RWPE2 (cell line): ENCODE data around the gene ATP6V0E1.

Experiments used
- ATAC-seq: fragments of 200-7000 bp; cut with Tn5 transposase; 3 replicates; pipeline ENCODE4 v1.9.1; 2021; ENCODE audit warnings: low read depth
- DNase-seq: peaks from one replicate; pipeline ENCODE4 v3.0.0-alpha.2; 2020; ENCODE audit warnings: low spot score
- H3K27ac ChIP-seq: fragments of 450-650 bp; 2 replicates; pipeline ENCODE4 v1.5.1; 2017; ENCODE audit warnings: mild to moderate bottlenecking; ENCODE audit not compliant: poor library complexity, severe bottlenecking
- H3K27me3 ChIP-seq: fragments of 250-450 bp; sonication (Bioruptor Pico); 2 replicates; pipeline ENCODE4 v1.5.1; 2021; ENCODE audit warnings: mild to moderate bottlenecking, moderate library complexity; ENCODE audit not compliant: insufficient read depth, poor library complexity, severe bottlenecking
- H3K36me3 ChIP-seq: fragments of 250-450 bp; sonication (Bioruptor Pico); 2 replicates; pipeline ENCODE4 v1.5.1; 2020; ENCODE audit warnings: low read depth, mild to moderate bottlenecking, moderate library complexity
- H3K4me1 ChIP-seq: fragments of 250-450 bp; sonication (Bioruptor Pico); 2 replicates; pipeline ENCODE4 v1.5.1; 2021; ENCODE audit warnings: mild to moderate bottlenecking, moderate library complexity; ENCODE audit not compliant: insufficient read depth, poor library complexity, severe bottlenecking
- H3K4me3 ChIP-seq: fragments of 250-450 bp; sonication (Bioruptor Pico); 2 replicates; pipeline ENCODE4 v1.5.1; 2021; ENCODE audit warnings: mild to moderate bottlenecking, moderate library complexity; ENCODE audit not compliant: severe bottlenecking
- H3K9me3 ChIP-seq: fragments of 250-450 bp; sonication (Bioruptor Pico); 2 replicates; pipeline ENCODE4 v1.5.1; 2021; ENCODE audit warnings: mild to moderate bottlenecking, moderate library complexity; ENCODE audit not compliant: severe bottlenecking
- TF ChIP-seq, protein P1 (sequence below): fragments of 450-650 bp; IDR thresholded peaks from one replicate; pipeline ENCODE4 v1.5.1; 2017; ENCODE audit warnings: mild to moderate bottlenecking, moderate library complexity; ENCODE audit not compliant: poor library complexity, severe bottlenecking

The ATP6V0E1 gene

DNA sequence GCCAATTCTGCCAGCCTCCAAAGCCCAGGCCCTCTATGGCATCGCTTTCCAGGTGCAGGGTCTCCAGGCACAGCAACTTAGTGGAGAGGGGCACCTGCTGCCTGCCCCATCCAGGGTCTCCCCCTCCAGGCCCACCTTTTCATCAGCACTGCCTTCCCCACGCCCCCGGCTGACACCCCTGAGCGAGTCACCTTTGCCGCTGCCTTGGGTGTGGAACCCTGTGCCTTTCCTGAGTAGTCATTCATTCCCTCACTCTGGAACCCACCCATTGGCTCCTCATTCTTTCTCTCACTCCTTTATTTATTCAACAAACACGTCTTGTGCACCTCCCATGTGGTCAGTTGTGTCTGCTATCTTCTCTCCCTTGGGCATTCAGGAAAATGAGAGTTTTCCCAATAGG lies 38.8 kb upstream of the ATP6V0E1 start:
- TF ChIP-seq, protein P1, sequence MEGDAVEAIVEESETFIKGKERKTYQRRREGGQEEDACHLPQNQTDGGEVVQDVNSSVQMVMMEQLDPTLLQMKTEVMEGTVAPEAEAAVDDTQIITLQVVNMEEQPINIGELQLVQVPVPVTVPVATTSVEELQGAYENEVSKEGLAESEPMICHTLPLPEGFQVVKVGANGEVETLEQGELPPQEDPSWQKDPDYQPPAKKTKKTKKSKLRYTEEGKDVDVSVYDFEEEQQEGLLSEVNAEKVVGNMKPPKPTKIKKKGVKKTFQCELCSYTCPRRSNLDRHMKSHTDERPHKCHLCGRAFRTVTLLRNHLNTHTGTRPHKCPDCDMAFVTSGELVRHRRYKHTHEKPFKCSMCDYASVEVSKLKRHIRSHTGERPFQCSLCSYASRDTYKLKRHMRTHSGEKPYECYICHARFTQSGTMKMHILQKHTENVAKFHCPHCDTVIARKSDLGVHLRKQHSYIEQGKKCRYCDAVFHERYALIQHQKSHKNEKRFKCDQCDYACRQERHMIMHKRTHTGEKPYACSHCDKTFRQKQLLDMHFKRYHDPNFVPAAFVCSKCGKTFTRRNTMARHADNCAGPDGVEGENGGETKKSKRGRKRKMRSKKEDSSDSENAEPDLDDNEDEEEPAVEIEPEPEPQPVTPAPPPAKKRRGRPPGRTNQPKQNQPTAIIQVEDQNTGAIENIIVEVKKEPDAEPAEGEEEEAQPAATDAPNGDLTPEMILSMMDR = no peak
- Histone ChIP-seq H3K36me3 (peaks cover 68% of the 10 kb centered on the region), H3K27me3 (no peaks in the 10 kb centered on the region), H3K4me3 (no peak overlapping the region), H3K4me1 (no peaks in the 10 kb centered on the region), H3K27ac (no peak overlapping the region), H3K9me3 (no peaks in the 10 kb centered on the region)
- ATAC-seq (no peak), DNase-seq (no peak)

- no peaks in the 10 kb centered on the region for H3K4me1 ChIP-seq
- H3K27me3 ChIP-seq = no peaks in the 10 kb centered on the region
- no peak overlapping the region for H3K27ac ChIP-seq
These were observed 38.4 kb upstream of the ATP6V0E1 start for GRCh38 chr5:172945151-172945550.

GRCh38 chr5:172946146-172946545 lies 37.4 kb upstream of the ATP6V0E1 start:
- H3K27ac ChIP-seq = no peak overlapping the region

More at GRCh38 chr5:172945151-172945550, 38.4 kb upstream of the ATP6V0E1 start:
- ATAC-seq = no peak
- Histone ChIP-seq H3K36me3 (peaks cover 69% of the 10 kb centered on the region), H3K4me3 (no peak overlapping the region), H3K9me3 (no peaks in the 10 kb centered on the region)
- DNase-seq = no peak
- TF ChIP-seq, protein P1 = no peak

DNA sequence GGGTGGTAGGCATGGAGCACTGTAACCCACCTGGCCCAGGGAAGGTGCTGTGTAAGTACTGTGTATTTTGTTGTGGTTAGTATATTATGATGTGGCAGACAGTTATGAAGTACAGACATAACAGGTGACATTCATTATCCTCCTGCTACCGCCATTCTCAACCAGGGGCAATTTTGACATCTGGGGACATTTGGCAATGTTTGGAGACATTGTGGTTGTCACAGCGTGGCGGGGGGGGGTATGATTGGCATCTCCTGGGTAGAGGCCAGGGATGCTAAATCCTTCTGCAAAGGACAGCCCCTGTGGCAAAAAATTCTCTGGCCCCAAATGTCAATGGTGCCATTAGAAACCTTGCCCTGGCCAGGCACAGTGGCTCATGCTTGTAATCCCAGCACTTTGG lies 34.1 kb upstream of the ATP6V0E1 start:
- ATAC-seq (no peak), DNase-seq (no peak)
- Histone ChIP-seq H3K27ac (no peak overlapping the region), H3K36me3 (peaks cover 57% of the 10 kb centered on the region), H3K9me3 (no peaks in the 10 kb centered on the region), H3K4me1 (peaks cover 12% of the 10 kb centered on the region), H3K27me3 (no peaks in the 10 kb centered on the region), H3K4me3 (no peak overlapping the region)
- TF ChIP-seq, protein P1 = no peak

More at GRCh38 chr5:172946146-172946545, 37.4 kb upstream of the ATP6V0E1 start:
- DNase-seq = no peak
- no peaks in the 10 kb centered on the region for H3K4me1 ChIP-seq
- TF ChIP-seq, protein P1 = no peak
- ATAC-seq = no peak
- no peaks in the 10 kb centered on the region for H3K9me3 ChIP-seq
- no peak overlapping the region for H3K4me3 ChIP-seq
- no peaks in the 10 kb centered on the region for H3K27me3 ChIP-seq
- peaks cover 75% of the 10 kb centered on the region for H3K36me3 ChIP-seq

- H3K4me1 ChIP-seq = peaks cover 14% of the 10 kb centered on the region
- no peaks in the 10 kb centered on the region for H3K27me3 ChIP-seq
- H3K36me3 ChIP-seq = peaks cover 52% of the 10 kb centered on the region
- H3K4me3 ChIP-seq = no peak overlapping the region
- TF ChIP-seq, protein P1 = no peak
- no peak for ATAC-seq
- H3K9me3 ChIP-seq = no peaks in the 10 kb centered on the region
- DNase-seq = no peak
- H3K27ac ChIP-seq = no peak overlapping the region
These were observed 33.2 kb upstream of the ATP6V0E1 start for GRCh38 chr5:172950176-172950965.
